HepG2 (cell line): Measurements from ENCODE around the gene PPRC1. TPM values are rescaled to one million over a fixed set of nuclear protein-coding genes. Genes with fewer than 3 reads are reported as not detected.

ENCODE experiments used
- ATRX ChIP-seq: sonication (generic); formaldehyde crosslinking; IDR thresholded peaks from 2 replicates; pipeline ENCODE4 v1.4.0; 2020; ENCODE audit warnings: missing genetic modification reagents, borderline replicate concordance
- FOXA3 ChIP-seq: IDR thresholded peaks from 2 replicates; pipeline ENCODE4 v1.6.1; 2016; ENCODE audit warnings: missing genetic modification reagents, missing compliant biosample characterization
- HOXA5 ChIP-seq: sonication (generic); formaldehyde crosslinking; IDR thresholded peaks from 2 replicates; pipeline ENCODE4 v1.4.0; 2020; ENCODE audit warnings: missing genetic modification reagents
- IRF2 ChIP-seq: IDR thresholded peaks from 2 replicates; pipeline ENCODE4 v1.6.1; 2018; ENCODE audit warnings: missing genetic modification reagents, missing compliant biosample characterization
- KDM2A ChIP-seq: sonication (generic); formaldehyde crosslinking; IDR thresholded peaks from 2 replicates; pipeline ENCODE4 v1.4.0; 2020; ENCODE audit warnings: low read depth, missing genetic modification reagents, borderline replicate concordance
- KMT2B ChIP-seq: IDR thresholded peaks from 2 replicates; pipeline ENCODE4 v1.6.1; 2016; ENCODE audit warnings: missing genetic modification reagents, missing compliant biosample characterization
- MED13 ChIP-seq: sonication (generic); formaldehyde crosslinking; IDR thresholded peaks from 2 replicates; pipeline ENCODE4 v1.5.0; 2020; ENCODE audit warnings: missing genetic modification reagents
- NFATC3 ChIP-seq: sonication (generic); formaldehyde crosslinking; IDR thresholded peaks from 2 replicates; pipeline ENCODE4 v1.5.1; 2020; ENCODE audit warnings: mild to moderate bottlenecking, missing genetic modification reagents
- NFE2L1 ChIP-seq: sonication (generic); formaldehyde crosslinking; IDR thresholded peaks from 2 replicates; pipeline ENCODE4 v1.4.0; 2020; ENCODE audit warnings: missing genetic modification reagents, mild to moderate bottlenecking, borderline replicate concordance
- PHF21A ChIP-seq: sonication (generic); formaldehyde crosslinking; IDR thresholded peaks from 2 replicates; pipeline ENCODE4 v1.5.0; 2020; ENCODE audit warnings: mild to moderate bottlenecking, missing genetic modification reagents
- REXO4 ChIP-seq: sonication (generic); formaldehyde crosslinking; IDR thresholded peaks from 2 replicates; pipeline ENCODE4 v1.8.0; 2022; ENCODE audit warnings: missing genetic modification reagents, mild to moderate bottlenecking, borderline replicate concordance
- SAFB2 ChIP-seq: sonication (generic); formaldehyde crosslinking; IDR thresholded peaks from 2 replicates; pipeline ENCODE4 v1.5.1; 2020; ENCODE audit warnings: missing genetic modification reagents, low read depth, mild to moderate bottlenecking, borderline replicate concordance
- SAP130 ChIP-seq: IDR thresholded peaks from 2 replicates; pipeline ENCODE4 v1.6.1; 2016; ENCODE audit warnings: low read depth
- SP5 ChIP-seq: IDR thresholded peaks from 2 replicates; pipeline ENCODE4 v1.6.1; 2016; ENCODE audit warnings: low read depth, borderline replicate concordance
- TBP ChIP-seq: sonication (generic); formaldehyde crosslinking; IDR thresholded peaks from 2 replicates; pipeline ENCODE4 v1.5.0; 2020; ENCODE audit warnings: missing genetic modification reagents
- ZBTB44 ChIP-seq: sonication (generic); formaldehyde crosslinking; IDR thresholded peaks from 2 replicates; pipeline ENCODE4 v1.4.0; 2020; ENCODE audit warnings: missing genetic modification reagents
- ZMYM4 ChIP-seq: sonication (generic); formaldehyde crosslinking; IDR thresholded peaks from 2 replicates; pipeline ENCODE4 v1.8.1; 2023; ENCODE audit warnings: mild to moderate bottlenecking, missing genetic modification reagents
- ZNF646 ChIP-seq: sonication (generic); formaldehyde crosslinking; IDR thresholded peaks from 2 replicates; pipeline ENCODE4 v1.9.0; 2021; ENCODE audit warnings: mild to moderate bottlenecking, missing genetic modification reagents
- ZNF891 ChIP-seq: sonication (generic); formaldehyde crosslinking; IDR thresholded peaks from 2 replicates; pipeline ENCODE4 v1.5.0; 2020; ENCODE audit warnings: mild to moderate bottlenecking, missing genetic modification reagents
- polyA plus RNA-seq, 8 experiments: library from polyadenylated mRNA; depleted of rRNA in 3 of 8; stranded (reverse) in 7 of 8; unstranded in 1 of 8; fragments of >200 nt; fragmentation: Illumina TruSeq in 4 of 8; extraction: Trizol in 4 of 8; gene quantifications; 2 replicates each; pipeline versions ENCODE4 v1.2.1 to v1.2.3, GENCODE V29; 2011 to 2016; ENCODE audit warnings: low read depth in 4 of 8, missing spikeins in 1 of 8, mixed read lengths in 1 of 8; ENCODE audit not compliant: insufficient read depth in 1 of 8
- total RNA-seq, 5 experiments: library from RNA; depleted of rRNA; stranded (reverse); fragments of >200 nt; fragmentation: Illumina TruSeq; extraction: Trizol; gene quantifications; 2 replicates each; pipeline ENCODE4 v1.2.3, GENCODE V29; 2016; ENCODE audit warnings: low read depth in 1 of 5
- TF ChIP-seq, protein P1 (sequence below): IDR thresholded peaks from 2 replicates; pipeline ENCODE4 v1.6.1; 2012; ENCODE audit warnings: inconsistent platforms
- TF ChIP-seq, protein P2 (sequence below): IDR thresholded peaks from 2 replicates; pipeline ENCODE4 v1.6.1; 2018; ENCODE audit warnings: missing genetic modification reagents, mild to moderate bottlenecking, missing compliant biosample characterization
- TF ChIP-seq, protein P3 (sequence below): sonication (generic); formaldehyde crosslinking; IDR thresholded peaks from 2 replicates; pipeline ENCODE4 v1.4.0; 2020; ENCODE audit warnings: mild to moderate bottlenecking, missing genetic modification reagents

The PPRC1 gene
- total and polyA plus RNA-seq, 2 of the 13 experiments (the other 11 are each of a cell fraction or from before 2014, with no cell fraction given), result 18.7 to 24.2 TPM

- no peak for TF ChIP-seq ZBTB44 (CRISPR knock-in tag)
- 0 out of 2 replicates have a peak, but pooled peaks have one; percentile 4 for TF ChIP-seq PHF21A (CRISPR knock-in tag)
- TF ChIP-seq ZNF646 (CRISPR knock-in tag), result no peak
- peak; percentile 14; the same call in 1 of the 2 replicates for TF ChIP-seq ZNF891 (CRISPR knock-in tag)
- no peak for TF ChIP-seq FOXA3 (CRISPR knock-in tag)
- peak; percentile 76 for TF ChIP-seq SAP130 (CRISPR knock-in tag)
- no peak for TF ChIP-seq IRF2 (CRISPR knock-in tag)
- TF ChIP-seq, protein P1, sequence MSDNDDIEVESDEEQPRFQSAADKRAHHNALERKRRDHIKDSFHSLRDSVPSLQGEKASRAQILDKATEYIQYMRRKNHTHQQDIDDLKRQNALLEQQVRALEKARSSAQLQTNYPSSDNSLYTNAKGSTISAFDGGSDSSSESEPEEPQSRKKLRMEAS, result peak; percentile 82
- TF ChIP-seq ZMYM4 (CRISPR knock-in tag), result no peak
- no peak for TF ChIP-seq NFE2L1 (CRISPR knock-in tag)
- TF ChIP-seq MED13, result no peak
- TF ChIP-seq, protein P2, sequence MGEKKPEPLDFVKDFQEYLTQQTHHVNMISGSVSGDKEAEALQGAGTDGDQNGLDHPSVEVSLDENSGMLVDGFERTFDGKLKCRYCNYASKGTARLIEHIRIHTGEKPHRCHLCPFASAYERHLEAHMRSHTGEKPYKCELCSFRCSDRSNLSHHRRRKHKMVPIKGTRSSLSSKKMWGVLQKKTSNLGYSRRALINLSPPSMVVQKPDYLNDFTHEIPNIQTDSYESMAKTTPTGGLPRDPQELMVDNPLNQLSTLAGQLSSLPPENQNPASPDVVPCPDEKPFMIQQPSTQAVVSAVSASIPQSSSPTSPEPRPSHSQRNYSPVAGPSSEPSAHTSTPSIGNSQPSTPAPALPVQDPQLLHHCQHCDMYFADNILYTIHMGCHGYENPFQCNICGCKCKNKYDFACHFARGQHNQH (CRISPR knock-in tag), result no peak
- no peak for TF ChIP-seq ATRX
- no peak for TF ChIP-seq TBP (CRISPR knock-in tag)
- TF ChIP-seq KDM2A, result no peak
- TF ChIP-seq KMT2B, result no peak
- TF ChIP-seq HOXA5 (CRISPR knock-in tag), result no peak; the same call in 1 of the 2 replicates
- peak; percentile 89 for TF ChIP-seq NFATC3 (CRISPR knock-in tag)
- TF ChIP-seq, protein P3, sequence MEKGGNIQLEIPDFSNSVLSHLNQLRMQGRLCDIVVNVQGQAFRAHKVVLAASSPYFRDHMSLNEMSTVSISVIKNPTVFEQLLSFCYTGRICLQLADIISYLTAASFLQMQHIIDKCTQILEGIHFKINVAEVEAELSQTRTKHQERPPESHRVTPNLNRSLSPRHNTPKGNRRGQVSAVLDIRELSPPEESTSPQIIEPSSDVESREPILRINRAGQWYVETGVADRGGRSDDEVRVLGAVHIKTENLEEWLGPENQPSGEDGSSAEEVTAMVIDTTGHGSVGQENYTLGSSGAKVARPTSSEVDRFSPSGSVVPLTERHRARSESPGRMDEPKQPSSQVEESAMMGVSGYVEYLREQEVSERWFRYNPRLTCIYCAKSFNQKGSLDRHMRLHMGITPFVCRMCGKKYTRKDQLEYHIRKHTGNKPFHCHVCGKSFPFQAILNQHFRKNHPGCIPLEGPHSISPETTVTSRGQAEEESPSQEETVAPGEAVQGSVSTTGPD (CRISPR knock-in tag), result no peak
- TF ChIP-seq SP5 (CRISPR knock-in tag), result no peak
- no peak for TF ChIP-seq REXO4
- TF ChIP-seq SAFB2 (CRISPR knock-in tag), result 0 out of 2 replicates have a peak, but pooled peaks have one; percentile 48
Observed at GRCh38 chr10:102152545-102152890, 19.7 kb downstream of the PPRC1 start (continued).
